GM19351 (cell line): ENCODE data around the gene ANP32D.
"Not testable (repeated sequence)": the region's sequence is repeated elsewhere in the genome, so short reads cannot be mapped to it uniquely, and the experiment has no call there.

Experiments
- ATAC-seq: cut with Tn5 transposase; IDR thresholded peaks from one replicate; pipeline ENCODE4 v1.9.1; 2021; ENCODE audit warnings: mild to moderate bottlenecking, moderate library complexity; ENCODE audit not compliant: unreplicated experiment

ANP32D gene

DNA sequence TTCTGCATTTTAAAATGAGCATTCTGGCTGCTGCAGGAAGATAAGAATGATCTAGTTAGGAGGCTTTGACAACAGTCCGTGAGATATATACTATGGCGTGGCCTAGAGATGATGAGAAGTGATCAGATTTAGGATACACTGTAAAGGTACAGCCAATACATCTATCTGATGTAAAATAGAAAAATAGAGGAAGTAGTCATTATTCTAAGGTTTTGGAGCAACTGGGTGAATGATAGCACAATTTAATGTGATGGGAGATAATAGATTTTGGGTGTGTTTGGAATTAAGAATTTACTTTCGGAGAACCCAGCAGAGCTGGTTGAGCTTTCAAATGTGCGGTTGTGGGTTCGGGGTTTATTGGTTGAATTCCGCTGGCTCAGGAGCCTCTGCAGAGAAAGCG, at the start of gene ANP32D:
ANP32D (plus strand) TSS at position 301 of the 400 bp plus-strand sequence. CDS start 106 bp downstream, outside the sequence.
- ATAC-seq: no peak

- no peak for ATAC-seq
Measured at GRCh38 chr12:48423171-48423570, 49.2 kb upstream of the ANP32D start.

- ATAC-seq: no peak
Measured at GRCh38 chr12:48424644-48425043, 47.7 kb upstream of the ANP32D start.

- not testable (repeated sequence) for ATAC-seq
Measured at GRCh38 chr12:48434016-48434415, 38.3 kb upstream of the ANP32D start.

DNA sequence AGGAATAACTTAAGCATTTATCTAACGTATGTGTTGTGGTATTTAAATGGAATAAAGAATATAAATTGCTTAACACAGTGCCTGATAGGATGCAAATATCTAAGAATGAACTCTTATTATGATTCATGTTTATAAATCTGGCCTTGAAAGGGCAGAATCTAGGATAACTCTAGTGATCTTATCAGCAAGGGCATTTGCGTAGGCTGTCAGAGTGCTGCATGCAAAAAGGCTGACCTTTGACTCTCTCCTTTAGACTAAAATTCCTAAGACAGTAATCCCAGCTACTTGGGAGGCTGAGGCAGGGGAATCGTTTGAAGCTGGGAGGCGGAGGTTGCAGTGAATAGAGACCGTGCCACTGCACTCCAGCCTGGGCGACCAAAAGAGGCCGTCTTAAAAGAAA, 31.3 kb upstream of the ANP32D start:
- ATAC-seq: no peak

DNA sequence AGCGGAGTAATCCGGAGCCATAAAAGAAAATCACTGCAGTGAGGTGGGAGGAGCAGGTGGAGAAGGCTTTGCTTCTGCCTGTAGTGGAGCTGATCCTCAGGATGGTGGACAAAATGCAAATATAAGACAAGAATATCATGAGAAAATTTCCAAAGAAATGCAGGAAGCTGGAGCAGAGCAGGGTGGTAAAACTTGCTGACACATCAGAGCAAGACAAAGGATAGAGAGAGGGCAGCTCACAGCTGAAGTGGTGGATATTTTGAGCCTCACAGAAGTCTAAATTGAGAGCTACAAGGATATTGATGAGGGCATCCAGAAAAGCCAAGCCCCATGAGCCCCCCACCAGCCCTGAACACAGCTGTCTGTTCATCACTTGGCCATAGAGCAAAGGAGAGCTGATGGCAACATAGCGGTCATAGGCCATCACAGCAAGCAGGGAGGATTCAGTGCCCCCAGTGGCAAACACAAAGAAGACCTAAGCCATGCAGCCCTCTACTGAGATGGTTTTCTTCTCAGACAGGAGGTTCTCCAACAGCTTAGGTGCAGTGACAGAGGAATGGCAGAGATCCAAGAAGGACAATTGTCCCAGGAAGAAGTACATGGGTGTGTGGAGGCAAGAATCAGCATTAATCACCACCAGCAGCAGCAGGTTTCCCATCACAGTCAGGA, 30.0 kb upstream of the ANP32D start:
- no peak for ATAC-seq

- no peak for ATAC-seq
Measured at GRCh38 chr12:48445538-48445937, 26.8 kb upstream of the ANP32D start.

- no peak for ATAC-seq
Measured at GRCh38 chr12:48446161-48446776, 26.1 kb upstream of the ANP32D start.

DNA sequence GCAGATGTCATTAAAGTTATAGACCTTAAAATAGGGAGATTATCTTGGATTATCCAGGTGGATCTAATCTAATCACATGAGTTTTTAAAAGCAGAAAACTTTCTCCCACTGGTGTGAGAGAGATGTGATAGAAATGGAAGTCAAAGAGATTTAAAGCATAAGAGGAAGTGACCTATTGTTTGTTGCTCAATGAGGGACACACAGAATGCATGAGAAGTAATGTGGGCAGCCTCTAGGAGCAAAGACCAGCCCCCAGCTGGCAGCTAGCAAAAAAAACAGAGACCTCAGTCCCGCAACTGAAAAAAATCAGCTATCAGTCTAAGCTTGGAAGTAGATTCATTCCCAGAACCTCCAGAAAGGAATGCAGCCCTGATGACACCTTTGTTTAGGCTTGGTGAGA, 24.6 kb upstream of the ANP32D start:
- no peak for ATAC-seq

DNA sequence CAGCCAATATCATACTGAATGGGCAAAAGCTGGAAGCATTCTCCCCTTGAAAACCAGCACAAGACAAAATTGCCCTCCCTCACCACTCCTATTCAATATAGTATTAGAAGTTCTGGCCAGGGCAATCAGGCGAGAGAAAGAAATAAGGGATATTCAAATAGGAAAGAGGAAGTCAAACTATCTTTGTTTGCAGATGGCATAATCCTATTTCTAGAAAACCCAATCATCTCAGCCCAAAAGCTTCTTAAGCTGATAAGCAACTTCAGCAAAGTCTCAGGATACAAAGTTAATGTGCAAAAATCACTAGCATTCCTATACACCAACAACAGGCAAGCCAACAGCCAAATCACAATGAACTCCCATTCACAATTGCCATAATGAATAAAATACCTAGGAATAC, 21.0 kb upstream of the ANP32D start:
- no peak for ATAC-seq

GRCh38 chr12:48452961-48453360, 19.4 kb upstream of the ANP32D start:
- ATAC-seq: not testable (repeated sequence)

DNA sequence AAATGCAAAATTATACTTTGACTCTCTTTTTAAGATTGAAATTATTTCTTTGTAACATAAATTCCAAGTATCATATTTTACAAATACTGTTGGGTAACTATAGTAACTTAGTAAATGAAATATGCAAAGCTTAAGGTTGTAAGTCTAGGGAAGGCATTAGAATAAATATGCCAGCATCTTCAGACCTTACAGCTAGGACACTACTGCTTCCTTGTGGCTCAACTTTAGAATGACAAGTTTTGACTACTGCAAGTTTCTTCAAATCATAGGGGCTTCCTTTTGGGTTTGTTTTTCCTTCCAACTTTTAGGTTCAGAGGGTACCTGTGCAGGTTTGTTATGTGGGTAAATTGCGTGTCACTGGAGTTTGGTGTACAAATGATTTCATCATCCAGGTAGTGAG, 17.7 kb upstream of the ANP32D start:
- ATAC-seq: no peak

GRCh38 chr12:48455116-48455515, 17.2 kb upstream of the ANP32D start:
- no peak for ATAC-seq

GRCh38 chr12:48459259-48459658, 13.1 kb upstream of the ANP32D start:
- no peak for ATAC-seq

- not testable (repeated sequence) for ATAC-seq
Measured at GRCh38 chr12:48469027-48469426, 3.3 kb upstream of the ANP32D start.

DNA sequence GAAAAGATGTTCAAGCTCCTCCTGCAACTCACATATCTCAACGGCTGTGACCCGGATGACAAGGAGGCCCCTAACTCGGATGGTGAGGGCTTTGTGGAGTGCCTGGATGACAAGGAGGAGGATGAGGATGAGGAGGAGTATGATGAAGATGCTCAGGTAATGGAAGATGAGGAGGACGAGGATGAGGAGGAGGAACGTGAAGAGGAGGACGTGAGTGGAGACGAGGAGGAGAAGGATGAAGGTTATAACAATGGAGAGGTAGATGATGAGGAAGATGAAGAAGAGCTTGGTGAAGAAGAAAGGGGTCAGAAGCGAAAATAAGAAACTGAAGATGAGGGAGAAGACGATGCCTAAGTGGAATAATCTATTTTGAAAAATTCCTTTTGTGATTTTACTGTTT, 702 bp downstream of the ANP32D start:
- ATAC-seq: no peak

- not testable (repeated sequence) for ATAC-seq
Measured at GRCh38 chr12:48474497-48474896, 2.1 kb downstream of the ANP32D start.

- no peak for ATAC-seq
Measured at GRCh38 chr12:48482198-48482597, 9.8 kb downstream of the ANP32D start, which contains the start of gene C12orf54. C12orf54 (plus strand) TSS chr12:48482498; CDS start chr12:48483297, 799 bp downstream.

GRCh38 chr12:48482930-48483329, 10.6 kb downstream of the ANP32D start:
- ATAC-seq: no peak

GRCh38 chr12:48486261-48486660, 13.9 kb downstream of the ANP32D start:
- ATAC-seq: no peak

- no peak for ATAC-seq
Measured at GRCh38 chr12:48486679-48487078, 14.3 kb downstream of the ANP32D start.

- ATAC-seq: peak; percentile 97
Measured at GRCh38 chr12:48489012-48489411, 16.7 kb downstream of the ANP32D start.

GRCh38 chr12:48489456-48489855, 17.1 kb downstream of the ANP32D start:
- ATAC-seq: not testable (repeated sequence)
